Testis (tissue), 2 donors: ENCODE results near the gene FSHR.

ENCODE experiments used
- POLR2A ChIP-seq: fragments of 450-650 bp; IDR thresholded peaks from one replicate; pipeline ENCODE4 v1.6.1; 2017; ENCODE audit warnings: antibody characterized with exemption, mild to moderate bottlenecking, moderate library complexity
- TF ChIP-seq, protein P1 (sequence below), 3 experiments: fragments of 450-650 bp in 2 of 3; fragments of 200-600 bp in 1 of 3; sonication (generic) in 1 of 3; IDR thresholded peaks; one replicate each; pipeline ENCODE4 v1.5.1; 2016 to 2019; ENCODE audit warnings: antibody characterized with exemption in 3 of 3, mild to moderate bottlenecking in 2 of 3, moderate library complexity in 1 of 3

GRCh38 chr2:49111456-49111855 lies 42.9 kb downstream of the FSHR start:
- TF ChIP-seq, protein P1, sequence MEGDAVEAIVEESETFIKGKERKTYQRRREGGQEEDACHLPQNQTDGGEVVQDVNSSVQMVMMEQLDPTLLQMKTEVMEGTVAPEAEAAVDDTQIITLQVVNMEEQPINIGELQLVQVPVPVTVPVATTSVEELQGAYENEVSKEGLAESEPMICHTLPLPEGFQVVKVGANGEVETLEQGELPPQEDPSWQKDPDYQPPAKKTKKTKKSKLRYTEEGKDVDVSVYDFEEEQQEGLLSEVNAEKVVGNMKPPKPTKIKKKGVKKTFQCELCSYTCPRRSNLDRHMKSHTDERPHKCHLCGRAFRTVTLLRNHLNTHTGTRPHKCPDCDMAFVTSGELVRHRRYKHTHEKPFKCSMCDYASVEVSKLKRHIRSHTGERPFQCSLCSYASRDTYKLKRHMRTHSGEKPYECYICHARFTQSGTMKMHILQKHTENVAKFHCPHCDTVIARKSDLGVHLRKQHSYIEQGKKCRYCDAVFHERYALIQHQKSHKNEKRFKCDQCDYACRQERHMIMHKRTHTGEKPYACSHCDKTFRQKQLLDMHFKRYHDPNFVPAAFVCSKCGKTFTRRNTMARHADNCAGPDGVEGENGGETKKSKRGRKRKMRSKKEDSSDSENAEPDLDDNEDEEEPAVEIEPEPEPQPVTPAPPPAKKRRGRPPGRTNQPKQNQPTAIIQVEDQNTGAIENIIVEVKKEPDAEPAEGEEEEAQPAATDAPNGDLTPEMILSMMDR (IDR thresholded peaks at IDR 0.05), result no peak
- TF ChIP-seq POLR2A, result no peak
